DMS 273 (cell line): ENCODE results near the gene SELENBP1.
A peak's percentile ranks its signal among the peaks of the same experiment; 100 is the strongest.

Source experiments
- DNase-seq: peaks from one replicate; lab custom pipeline; 2025; ENCODE audit not compliant: unreplicated experiment; lab: John Stamatoyannopoulos, UW

SELENBP1 gene

GRCh38 chr1:151344291-151344690, 28.2 kb downstream of the SELENBP1 start:
- no peak for DNase-seq

- no peak for DNase-seq
These were observed 28.9 kb downstream of the SELENBP1 start for GRCh38 chr1:151343587-151343986.

- DNase-seq, result no peak
These were observed 29.9 kb downstream of the SELENBP1 start for GRCh38 chr1:151342569-151342968.

GRCh38 chr1:151342021-151342420, 30.5 kb downstream of the SELENBP1 start:
- DNase-seq, result no peak

- DNase-seq, result peak; percentile 100
These were observed 31.4 kb downstream of the SELENBP1 start for GRCh38 chr1:151340870-151341754.

- DNase-seq, result no peak
These were observed 35.9 kb downstream of the SELENBP1 start for GRCh38 chr1:151336556-151336955.

- DNase-seq, result no peak
These were observed 37.7 kb downstream of the SELENBP1 start for GRCh38 chr1:151334822-151335221.

GRCh38 chr1:151327903-151328674, 44.4 kb downstream of the SELENBP1 start:
- DNase-seq, result no peak

GRCh38 chr1:151327223-151327902, 45.1 kb downstream of the SELENBP1 start, which contains the start of gene PI4KB:
Gene PI4KB (minus strand): TSS chr1:151327416. CDS start chr1:151316481, 10,935 bp downstream.
- peak; percentile 100 for DNase-seq

GRCh38 chr1:151326619-151327222, 45.8 kb downstream of the SELENBP1 start:
- peak; percentile 100 for DNase-seq

- no peak for DNase-seq
These were observed 46.7 kb downstream of the SELENBP1 start for GRCh38 chr1:151325646-151326429.

- DNase-seq, result no peak
These were observed 47.3 kb downstream of the SELENBP1 start for GRCh38 chr1:151325231-151325630.

GRCh38 chr1:151324390-151324930, 48.0 kb downstream of the SELENBP1 start:
- DNase-seq, result no peak

- no peak for DNase-seq
These were observed 53.5 kb downstream of the SELENBP1 start for GRCh38 chr1:151318975-151319374.

- DNase-seq, result no peak
These were observed 56.8 kb downstream of the SELENBP1 start for GRCh38 chr1:151315565-151316235.
